Stomach (tissue), 9 donors: ENCODE data around the gene F7. TPM values are rescaled to one million over a fixed set of nuclear protein-coding genes. Genes with fewer than 3 reads are reported as not detected.

Source experiments
- DNase-seq, 2 donors: peaks; one replicate each; pipeline versions ENCODE4 v3.0.0 to v3.0.0-alpha.2; 2013 to 2019
- H3K27ac ChIP-seq, 5 donors: fragments of 200-600 bp in 4 of 5; sonication (generic) in 4 of 5; one replicate each; pipeline ENCODE4 v1.5.1; 2013 to 2019; ENCODE audit warnings: mild to moderate bottlenecking in 1 of 5, moderate library complexity in 1 of 5
- H3K27me3 ChIP-seq, 3 donors: fragments of 200-600 bp; sonication (generic); one replicate each; pipeline ENCODE4 v1.5.1; 2017 to 2019; ENCODE audit warnings: mixed run types in 1 of 3
- H3K36me3 ChIP-seq, 4 donors: fragments of 200-600 bp; sonication (generic); 1 replicate in 3 of 4; 2 replicates in 1 of 4; pipeline ENCODE4 v1.5.1; 2016 to 2019
- H3K4me1 ChIP-seq, 4 donors: fragments of 200-600 bp; sonication (generic); one replicate each; pipeline ENCODE4 v1.5.1; 2016 to 2019
- H3K4me3 ChIP-seq, 4 donors: fragments of 200-600 bp; sonication (generic) in 3 of 4; one replicate each; pipeline ENCODE4 v1.5.1; 2016 to 2019; ENCODE audit warnings: mild to moderate bottlenecking in 1 of 4
- H3K9me3 ChIP-seq, 4 donors: fragments of 200-600 bp; sonication (generic); one replicate each; pipeline ENCODE4 v1.5.1; 2016 to 2019
- CTCF ChIP-seq, 7 experiments: fragments of 450-650 bp in 4 of 7; fragments of 200-600 bp in 3 of 7; sonication (generic) in 3 of 7; IDR thresholded peaks; one replicate each; pipeline ENCODE4 v1.5.1; 2016 to 2019; ENCODE audit warnings: antibody characterized with exemption in 7 of 7, control low read depth in 2 of 7, mild to moderate bottlenecking in 1 of 7
- EP300 ChIP-seq: sonication (generic); formaldehyde crosslinking; IDR thresholded peaks from one replicate; pipeline ENCODE4 v1.6.1; 2017; ENCODE audit warnings: antibody characterized with exemption
- POLR2A ChIP-seq, 4 donors: fragments of 450-650 bp; IDR thresholded peaks; one replicate each; pipeline ENCODE4 v1.6.1; 2016; ENCODE audit warnings: antibody characterized with exemption in 4 of 4, control low read depth in 2 of 4, mild to moderate bottlenecking in 1 of 4, moderate library complexity in 1 of 4
- POLR2AphosphoS5 ChIP-seq, 3 donors: sonication (generic); formaldehyde crosslinking; IDR thresholded peaks; one replicate each; pipeline ENCODE4 v1.6.1; 2016; ENCODE audit warnings: antibody characterized with exemption in 3 of 3
- WGBS, 5 donors: extraction: QIAGEN DNeasy Blood & Tissue Kit in 3 of 5; methylation state at CpG; one replicate each; pipeline versions ENCODE4 v1.1.5 to v1.1.7; 2013 to 2018; 5-methylcytosine and 5-hydroxymethylcytosine counted together
- intact Hi-C: fragments of 100-400 bp; cut with DNase I; formaldehyde crosslinking; loops from one replicate; pipeline ENCODE4 v1.15.1; 2023; ENCODE audit warnings: low total_unique reads
- polyA plus RNA-seq, 3 donors: library from polyadenylated mRNA; stranded (reverse); fragments of 200-250 nt; gene quantifications; one replicate each; pipeline ENCODE4 v1.2.3, GENCODE V29; 2013
- total RNA-seq, 5 donors: library from RNA; depleted of rRNA; stranded (reverse); fragments of >200 nt; gene quantifications; one replicate each; pipeline versions ENCODE4 v1.1.0 to v1.2.3, GENCODE V29; 2014 to 2016
- donor health status: healthy with polysubstance abuse.
- donor health status: Bipolar disorder and iron deficiency.
- donor health status: healthy.

Gene F7
- total and polyA plus RNA-seq, 8 donors, result 0.10 TPM; not detected in 7

- intact Hi-C loops, result no loop called here
- Histone ChIP-seq H3K4me3 (no peak overlapping the region), H3K27me3 (peaks cover 0 to 5% (median 0%) of the 10 kb centered on the region in 3 donors), H3K36me3 (peaks cover 7 to 77% (median 62%) of the 10 kb centered on the region in 4 donors), H3K27ac (no peak overlapping the region), H3K4me1 (no peaks in the 10 kb centered on the region), H3K9me3 (no peaks in the 10 kb centered on the region)
- TF ChIP-seq POLR2A (IDR thresholded peaks at IDR 0.05) (no peak), EP300 (no peak), CTCF (IDR thresholded peaks at IDR 0.05) (no peak), POLR2AphosphoS5 (IDR thresholded peaks at IDR 0.05) (no peak)
- WGBS, 5 donors, result 87 to 94% (median 89%) methylated on average over 16 to 18 of the region's 18 CpGs
- DNase-seq, result no peak
Observed at GRCh38 chr13:113080361-113080831, 25.2 kb upstream of the F7 start.

- no peak for DNase-seq
- intact Hi-C loops, result no loop called here
- H3K27me3 ChIP-seq, result peaks cover 0 to 5% (median 0%) of the 10 kb centered on the region in 3 donors
- WGBS, 5 donors, result 83 to 94% (median 89%) methylated on average over 13 to 25 of the region's 25 CpGs
- H3K9me3 ChIP-seq, result no peaks in the 10 kb centered on the region
- H3K27ac ChIP-seq, result no peak overlapping the region
- TF ChIP-seq CTCF (IDR thresholded peaks at IDR 0.05) (no peak), POLR2A (IDR thresholded peaks at IDR 0.05) (no peak), POLR2AphosphoS5 (IDR thresholded peaks at IDR 0.05) (no peak), EP300 (no peak)
- no peak overlapping the region for H3K4me3 ChIP-seq
- no peaks in the 10 kb centered on the region for H3K4me1 ChIP-seq
- peaks cover 7 to 74% (median 58%) of the 10 kb centered on the region in 4 donors for H3K36me3 ChIP-seq
Observed at GRCh38 chr13:113080901-113081521, 24.6 kb upstream of the F7 start.

- H3K4me1 ChIP-seq, result no peaks in the 10 kb centered on the region
- TF ChIP-seq EP300 (no peak), POLR2AphosphoS5 (IDR thresholded peaks at IDR 0.05) (no peak), CTCF (IDR thresholded peaks at IDR 0.05) (no peak), POLR2A (IDR thresholded peaks at IDR 0.05) (no peak)
- intact Hi-C loops, result no loop called here
- peaks cover 0 to 73% (median 58%) of the 10 kb centered on the region in 4 donors for H3K36me3 ChIP-seq
- H3K27me3 ChIP-seq, result peaks cover 0 to 5% (median 0%) of the 10 kb centered on the region in 3 donors
- no peak overlapping the region for H3K27ac ChIP-seq
- 76 to 90% (median 85%) methylated on average over 22 to 26 of the region's 26 CpGs for WGBS, 5 donors
- H3K9me3 ChIP-seq, result no peaks in the 10 kb centered on the region
- DNase-seq, result no peak
- no peak overlapping the region for H3K4me3 ChIP-seq
Observed at GRCh38 chr13:113082198-113083021, 23.2 kb upstream of the F7 start.

- Histone ChIP-seq H3K36me3 (peaks cover 5 to 73% (median 58%) of the 10 kb centered on the region in 4 donors), H3K4me3 (no peak overlapping the region), H3K27ac (no peak overlapping the region), H3K4me1 (no peaks in the 10 kb centered on the region), H3K27me3 (peaks cover 0 to 8% (median 0%) of the 10 kb centered on the region in 3 donors), H3K9me3 (no peaks in the 10 kb centered on the region)
- 89 to 97% (median 91%) methylated on average over 9 to 10 of the region's 10 CpGs for WGBS, 5 donors
- intact Hi-C loops, result no loop called here
- TF ChIP-seq CTCF (IDR thresholded peaks at IDR 0.05), result no peak
- no peak for TF ChIP-seq POLR2AphosphoS5 (IDR thresholded peaks at IDR 0.05)
- TF ChIP-seq POLR2A (IDR thresholded peaks at IDR 0.05), result no peak
- no peak for TF ChIP-seq EP300
- no peak for DNase-seq
Observed at GRCh38 chr13:113083022-113083373, 22.6 kb upstream of the F7 start.
